ENCODE measurements around the gene PRTG. TPM values are rescaled to one million over a fixed set of nuclear protein-coding genes. Genes with fewer than 3 reads are reported as not detected.

The PRTG gene
- total RNA-seq, 6 donors from 2014 or later: 5.9 to 50.6 (median 17.6) TPM

DNA sequence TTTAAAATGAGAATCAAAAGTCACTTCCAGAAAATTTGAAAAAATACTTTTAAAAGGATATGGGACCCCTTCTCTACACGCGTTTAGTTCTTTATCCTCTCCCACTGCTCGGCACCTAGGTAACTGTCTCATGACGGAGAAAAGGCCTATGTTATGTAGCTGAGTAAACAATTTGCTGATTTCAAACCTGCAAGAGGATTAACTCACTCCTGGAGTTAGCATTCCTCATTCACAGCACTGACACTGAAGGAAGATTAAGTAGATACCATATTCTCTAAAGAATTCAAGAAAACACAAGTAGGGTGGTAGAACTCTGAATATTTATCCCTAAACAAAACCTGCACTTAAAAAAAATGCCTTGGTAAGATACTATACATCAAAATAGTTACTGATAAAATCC lies 124.6 kb downstream of the PRTG start:
- TF ChIP-seq EP300 (IDR thresholded peaks at IDR 0.05) (no peak), POLR2AphosphoS5 (IDR thresholded peaks at IDR 0.05) (no peak), POLR2A (IDR thresholded peaks at IDR 0.05) (no peak)
- TF ChIP-seq, protein P1, sequence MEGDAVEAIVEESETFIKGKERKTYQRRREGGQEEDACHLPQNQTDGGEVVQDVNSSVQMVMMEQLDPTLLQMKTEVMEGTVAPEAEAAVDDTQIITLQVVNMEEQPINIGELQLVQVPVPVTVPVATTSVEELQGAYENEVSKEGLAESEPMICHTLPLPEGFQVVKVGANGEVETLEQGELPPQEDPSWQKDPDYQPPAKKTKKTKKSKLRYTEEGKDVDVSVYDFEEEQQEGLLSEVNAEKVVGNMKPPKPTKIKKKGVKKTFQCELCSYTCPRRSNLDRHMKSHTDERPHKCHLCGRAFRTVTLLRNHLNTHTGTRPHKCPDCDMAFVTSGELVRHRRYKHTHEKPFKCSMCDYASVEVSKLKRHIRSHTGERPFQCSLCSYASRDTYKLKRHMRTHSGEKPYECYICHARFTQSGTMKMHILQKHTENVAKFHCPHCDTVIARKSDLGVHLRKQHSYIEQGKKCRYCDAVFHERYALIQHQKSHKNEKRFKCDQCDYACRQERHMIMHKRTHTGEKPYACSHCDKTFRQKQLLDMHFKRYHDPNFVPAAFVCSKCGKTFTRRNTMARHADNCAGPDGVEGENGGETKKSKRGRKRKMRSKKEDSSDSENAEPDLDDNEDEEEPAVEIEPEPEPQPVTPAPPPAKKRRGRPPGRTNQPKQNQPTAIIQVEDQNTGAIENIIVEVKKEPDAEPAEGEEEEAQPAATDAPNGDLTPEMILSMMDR (IDR thresholded peaks at IDR 0.05): no peak
- Histone ChIP-seq H3K9me3 (no peaks in the 10 kb centered on the region), H3K4me3 (no peak overlapping the region), H3K27me3 (no peaks in the 10 kb centered on the region), H3K27ac (no peak overlapping the region), H3K4me1 (no peaks in the 10 kb centered on the region), H3K36me3 (no peaks in the 10 kb centered on the region)
- ATAC-seq (ENCODE audit: low FRiP score in 2 of 2): no peak
- 82 to 86% methylated on average over 4 of the region's 4 CpGs for WGBS, 2 donors
- DNase-seq: no peak

- no peak overlapping the region for H3K27ac ChIP-seq
- ATAC-seq (ENCODE audit: low FRiP score in 2 of 2): no peak
- H3K4me1 ChIP-seq: no peaks in the 10 kb centered on the region
- no peaks in the 10 kb centered on the region for H3K27me3 ChIP-seq
- TF ChIP-seq, protein P1 (IDR thresholded peaks at IDR 0.05): no peak
- TF ChIP-seq POLR2A (IDR thresholded peaks at IDR 0.05) (no peak), EP300 (IDR thresholded peaks at IDR 0.05) (no peak), POLR2AphosphoS5 (IDR thresholded peaks at IDR 0.05) (no peak)
- WGBS, 2 donors: 92 to 93% methylated on average over 1 of the region's 1 CpG
- no peak for DNase-seq
- H3K9me3 ChIP-seq: no peaks in the 10 kb centered on the region
- H3K4me3 ChIP-seq: no peak overlapping the region
- H3K36me3 ChIP-seq: no peaks in the 10 kb centered on the region
These were observed 127.5 kb downstream of the PRTG start for GRCh38 chr15:55615445-55615844.

DNA sequence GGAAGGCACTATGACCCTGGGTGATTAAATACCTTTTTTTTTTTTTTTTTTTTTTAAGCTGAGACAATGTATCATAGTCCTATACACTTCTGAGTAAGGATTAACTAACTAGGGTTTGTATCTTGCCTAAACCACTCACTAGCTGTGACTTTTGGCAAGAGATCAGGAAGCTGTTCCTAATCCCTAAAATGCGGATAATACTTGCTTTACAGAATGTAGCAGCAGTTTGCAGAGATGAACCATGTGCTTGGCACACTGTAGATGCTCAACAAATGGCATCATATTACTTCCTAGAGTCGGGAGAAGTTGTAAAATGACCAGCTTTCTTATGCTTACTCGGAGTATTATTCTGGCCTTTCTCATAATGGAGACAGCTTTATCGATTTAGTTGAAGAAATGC lies 129.2 kb downstream of the PRTG start:
- H3K4me3 ChIP-seq: no peak overlapping the region
- 80 to 90% methylated on average over 4 of the region's 4 CpGs for WGBS, 2 donors
- no peaks in the 10 kb centered on the region for H3K27me3 ChIP-seq
- TF ChIP-seq EP300 (IDR thresholded peaks at IDR 0.05): no peak
- TF ChIP-seq, protein P1 (IDR thresholded peaks at IDR 0.05): no peak
- TF ChIP-seq POLR2AphosphoS5 (IDR thresholded peaks at IDR 0.05): no peak
- no peak for TF ChIP-seq POLR2A (IDR thresholded peaks at IDR 0.05)
- H3K4me1 ChIP-seq: no peaks in the 10 kb centered on the region
- H3K36me3 ChIP-seq: no peaks in the 10 kb centered on the region
- no peak for ATAC-seq (ENCODE audit: low FRiP score in 2 of 2)
- H3K9me3 ChIP-seq: no peaks in the 10 kb centered on the region
- H3K27ac ChIP-seq: no peak overlapping the region
- no peak for DNase-seq

DNA sequence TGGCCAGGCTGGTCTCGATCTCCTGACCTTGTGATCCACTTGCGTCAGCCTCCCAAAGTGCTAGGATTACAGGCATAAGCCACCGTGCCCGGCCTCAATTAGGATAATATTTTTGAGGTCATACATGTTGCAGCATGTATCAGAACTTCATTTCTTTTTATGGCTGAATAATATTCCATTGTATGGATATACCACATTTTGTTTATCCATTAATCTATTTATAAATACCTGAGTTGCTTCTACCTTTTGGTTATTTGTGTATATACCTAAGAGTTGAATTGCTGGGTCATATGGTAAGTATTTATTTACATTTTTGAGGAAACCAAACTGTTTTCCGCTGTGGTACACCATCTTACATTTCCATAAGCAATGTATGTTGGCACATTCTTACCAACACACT lies 136.7 kb downstream of the PRTG start:
- no peak for TF ChIP-seq POLR2A (IDR thresholded peaks at IDR 0.05)
- TF ChIP-seq, protein P1 (IDR thresholded peaks at IDR 0.05): no peak
- TF ChIP-seq EP300 (IDR thresholded peaks at IDR 0.05): no peak
- no peak for TF ChIP-seq POLR2AphosphoS5 (IDR thresholded peaks at IDR 0.05)
- H3K36me3 ChIP-seq: no peaks in the 10 kb centered on the region
- ATAC-seq (ENCODE audit: low FRiP score in 2 of 2) (no peak), DNase-seq (no peak)
- no peak overlapping the region for H3K4me3 ChIP-seq
- no peak overlapping the region for H3K27ac ChIP-seq
- no peaks in the 10 kb centered on the region for H3K27me3 ChIP-seq
- no peaks in the 10 kb centered on the region for H3K4me1 ChIP-seq
- 95% methylated on average over 5 of the region's 5 CpGs for WGBS, 2 donors
- H3K9me3 ChIP-seq: peaks cover 0 to 4% (median 0%) of the 10 kb centered on the region in 4 donors

GRCh38 chr15:55601374-55601773 lies 141.6 kb downstream of the PRTG start:
- Histone ChIP-seq H3K36me3 (no peaks in the 10 kb centered on the region), H3K4me3 (no peak overlapping the region), H3K9me3 (peaks cover 0 to 4% (median 0%) of the 10 kb centered on the region in 4 donors), H3K4me1 (no peaks in the 10 kb centered on the region), H3K27ac (no peak overlapping the region), H3K27me3 (no peaks in the 10 kb centered on the region)
- 91 to 93% methylated on average over 5 of the region's 5 CpGs for whole genome bisulfite sequencing, 2 donors
- DNase-seq (no peak), ATAC-seq (ENCODE audit: low FRiP score in 2 of 2) (no peak)
- TF ChIP-seq POLR2A (IDR thresholded peaks at IDR 0.05) (no peak), POLR2AphosphoS5 (IDR thresholded peaks at IDR 0.05) (no peak), EP300 (IDR thresholded peaks at IDR 0.05) (no peak)
- TF ChIP-seq, protein P1 (IDR thresholded peaks at IDR 0.05): no peak
